SU-DHL-6 (cell line): ENCODE data around the gene AGBL4.

Experiments used
- EZH2phosphoT487 ChIP-seq: fragments of 200-600 bp; sonication (generic), shearing (Covaris generic); conservative IDR thresholded peaks from 2 replicates; pipeline ENCODE4 v1.6.1; 2018; ENCODE audit warnings: mild to moderate bottlenecking, antibody characterized with exemption, low read length, moderate library complexity, mixed read lengths
- TF ChIP-seq, protein P1 (sequence below): fragments of 200-600 bp; sonication (generic); IDR thresholded peaks from one replicate; pipeline ENCODE4 v1.5.1; 2017; ENCODE audit warnings: antibody characterized with exemption, mild to moderate bottlenecking, low read length, moderate library complexity; ENCODE audit not compliant: insufficient read depth, poor library complexity, severe bottlenecking

- no peak for TF ChIP-seq EZH2phosphoT487
- TF ChIP-seq, protein P1, sequence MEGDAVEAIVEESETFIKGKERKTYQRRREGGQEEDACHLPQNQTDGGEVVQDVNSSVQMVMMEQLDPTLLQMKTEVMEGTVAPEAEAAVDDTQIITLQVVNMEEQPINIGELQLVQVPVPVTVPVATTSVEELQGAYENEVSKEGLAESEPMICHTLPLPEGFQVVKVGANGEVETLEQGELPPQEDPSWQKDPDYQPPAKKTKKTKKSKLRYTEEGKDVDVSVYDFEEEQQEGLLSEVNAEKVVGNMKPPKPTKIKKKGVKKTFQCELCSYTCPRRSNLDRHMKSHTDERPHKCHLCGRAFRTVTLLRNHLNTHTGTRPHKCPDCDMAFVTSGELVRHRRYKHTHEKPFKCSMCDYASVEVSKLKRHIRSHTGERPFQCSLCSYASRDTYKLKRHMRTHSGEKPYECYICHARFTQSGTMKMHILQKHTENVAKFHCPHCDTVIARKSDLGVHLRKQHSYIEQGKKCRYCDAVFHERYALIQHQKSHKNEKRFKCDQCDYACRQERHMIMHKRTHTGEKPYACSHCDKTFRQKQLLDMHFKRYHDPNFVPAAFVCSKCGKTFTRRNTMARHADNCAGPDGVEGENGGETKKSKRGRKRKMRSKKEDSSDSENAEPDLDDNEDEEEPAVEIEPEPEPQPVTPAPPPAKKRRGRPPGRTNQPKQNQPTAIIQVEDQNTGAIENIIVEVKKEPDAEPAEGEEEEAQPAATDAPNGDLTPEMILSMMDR = no peak
Observed at GRCh38 chr1:48671578-48671977, 1352.2 kb downstream of the AGBL4 start.
